GM12878 (cell line): ENCODE data around the gene CALML4. TPM values are rescaled to one million over a fixed set of nuclear protein-coding genes. Genes with fewer than 3 reads are reported as not detected.
"Not testable (repeated sequence)": the region's sequence is repeated elsewhere in the genome, so short reads cannot be mapped to it uniquely, and the experiment has no call there.

ENCODE experiments used
- ATAC-seq: fragments of 200-7000 bp; cut with Tn5 transposase; 3 replicates; pipeline ENCODE4 v1.9.1; 2020; ENCODE audit warnings: mild to moderate bottlenecking, moderate library complexity
- BruUV-seq: library from RNA; stranded (reverse); fragments of 400-500 nt; replicated peaks from 2 replicates; lab custom pipeline; 2021; lab: Mats Ljungman, UMichigan
- CTCF ChIA-PET: fragments of 300-600 bp; sonication (Branson Sonifier 250); formaldehyde crosslinking; extraction: SDS; loops from one replicate; lab custom pipeline; 2021; ENCODE audit warnings: inconsistent platforms; lab: Yijun Ruan, JAX
- POLR2A ChIA-PET: fragments of 350-600 bp; formaldehyde crosslinking; extraction: SDS; loops from one replicate; lab custom pipeline; 2021; ENCODE audit warnings: inconsistent platforms; lab: Charles Lee
- RAD21 ChIA-PET: fragments of 300-600 bp; sonication (Branson Sonifier 250); formaldehyde crosslinking; loops from one replicate; lab custom pipeline; 2023; ENCODE audit warnings: antibody characterized with exemption; ENCODE audit not compliant: unreplicated experiment; lab: Charles Lee
- SMC1A ChIA-PET: fragments of 300-600 bp; sonication (Branson Sonifier 250); formaldehyde crosslinking; loops from one replicate; lab custom pipeline; 2023; ENCODE audit not compliant: unreplicated experiment, uncharacterized antibody; lab: Charles Lee
- DNase-seq: peaks from one replicate; pipeline ENCODE4 v3.0.0-alpha.2; 2011; ENCODE audit warnings: low read depth, low spot score
- FAIRE-seq: peaks from 3 replicates; lab custom pipeline; 2011; peaks lifted over from hg19 to GRCh38; lab: Jason Lieb, UNC
- H2AFZ ChIP-seq: 2 replicates; pipeline ENCODE4 v1.6.0; 2011; ENCODE audit warnings: low read depth, low read length, control low read depth; ENCODE audit not compliant: control insufficient read depth
- H3K27ac ChIP-seq: 2 replicates; pipeline ENCODE4 v1.5.1; 2011; ENCODE audit warnings: control low read depth; ENCODE audit not compliant: control insufficient read depth, insufficient read depth
- H3K27me3 ChIP-seq, 2 experiments: replicated peaks in 1 of 2; 2 replicates each; pipeline versions ENCODE4 v1.6.0 to v1.6.1; 2011; ENCODE audit warnings: low read length in 1 of 2; ENCODE audit not compliant: control insufficient read depth in 2 of 2, insufficient read depth in 2 of 2
- H3K36me3 ChIP-seq, 2 experiments: 2 replicates each; pipeline ENCODE4 v1.5.1; 2011; ENCODE audit warnings: low read length in 1 of 2; ENCODE audit not compliant: control insufficient read depth in 2 of 2, insufficient read depth in 2 of 2
- H3K4me1 ChIP-seq: 2 replicates; pipeline ENCODE4 v1.6.1; 2011; ENCODE audit warnings: mild to moderate bottlenecking, low read length, moderate library complexity, mixed read lengths; ENCODE audit not compliant: control insufficient read depth, insufficient read depth
- H3K4me2 ChIP-seq: 2 replicates; pipeline ENCODE4 v1.6.0; 2011; ENCODE audit warnings: control low read depth; ENCODE audit not compliant: control insufficient read depth, insufficient read depth
- H3K4me3 ChIP-seq: fragments of 200-600 bp; sonication (generic); 2 replicates; pipeline ENCODE4 v1.5.1; 2016
- H3K79me2 ChIP-seq: 2 replicates; pipeline ENCODE4 v1.6.0; 2011; ENCODE audit warnings: low read length; ENCODE audit not compliant: control insufficient read depth, insufficient read depth
- H3K9ac ChIP-seq: 2 replicates; pipeline ENCODE4 v1.8.0; 2011; ENCODE audit warnings: low read length, control low read depth, mixed read lengths; ENCODE audit not compliant: control insufficient read depth, insufficient read depth
- H3K9me3 ChIP-seq: replicated peaks from 3 replicates; pipeline ENCODE4 v1.5.1; 2011; ENCODE audit warnings: mild to moderate bottlenecking, low read length; ENCODE audit not compliant: control insufficient read depth, insufficient read depth
- H4K20me1 ChIP-seq: 2 replicates; pipeline ENCODE4 v1.6.0; 2011; ENCODE audit not compliant: control insufficient read depth, insufficient read depth
- CHD4 ChIP-seq: fragments of 200-600 bp; sonication (generic); IDR thresholded peaks from 2 replicates; pipeline ENCODE4 v1.6.1; 2016; ENCODE audit warnings: mild to moderate bottlenecking
- FOXK2 ChIP-seq: fragments of 450-650 bp; IDR thresholded peaks from 2 replicates; pipeline ENCODE4 v1.6.1; 2017; ENCODE audit warnings: mild to moderate bottlenecking, moderate library complexity
- SRF ChIP-seq, 2 experiments: IDR thresholded peaks; 2 replicates each; pipeline ENCODE4 v1.6.1; 2011; ENCODE audit warnings: low read depth in 2 of 2, low read length in 2 of 2, mild to moderate bottlenecking in 1 of 2, moderate library complexity in 1 of 2
- ZBTB4 ChIP-seq: fragments of 450-650 bp; formaldehyde crosslinking; IDR thresholded peaks from 2 replicates; pipeline ENCODE4 v1.4.0; 2022; ENCODE audit warnings: mild to moderate bottlenecking, moderate library complexity
- WGBS: methylation state at CpG from one replicate; pipeline ENCODE4 v1.1.6; 2016; ENCODE audit warnings: low lambda C conversion rate; ENCODE audit not compliant: insufficient replicate concordance, insufficient coverage; ENCODE audit errors: missing lambda C conversion rate; 5-methylcytosine and 5-hydroxymethylcytosine counted together
- in situ Hi-C: fragments of 300-500 bp; cut with MboI; formaldehyde crosslinking; loops from 9 replicates; pipeline ENCODE4 v1.14.3; 2018; ENCODE audit warnings: mixed read lengths
- intact Hi-C: fragments of 100-400 bp; cut with micrococcal nuclease; formaldehyde crosslinking; loops from one replicate; pipeline ENCODE4 v1.14.2; 2022; ENCODE audit not compliant: unreplicated experiment
- polyA plus RNA-seq, 11 experiments: library from polyadenylated mRNA; depleted of rRNA in 4 of 11; unstranded in 6 of 11; stranded (reverse) in 5 of 11; fragments of >200 nt; fragmentation: Nextera tagmentation in 4 of 11; fragmentation: Illumina TruSeq in 1 of 11; extraction: Ambion mirVana in 4 of 11; extraction: Trizol in 1 of 11; gene quantifications; 1 replicate in 1 of 11; 2 replicates in 10 of 11; pipeline versions ENCODE4 v1.2.1 to v1.2.3, GENCODE V29; 2011 to 2016; ENCODE audit warnings: inconsistent platforms in 2 of 11, missing spikeins in 2 of 11, low read depth in 1 of 11
- total RNA-seq, 4 experiments: library from RNA; depleted of rRNA in 3 of 4; stranded (reverse); fragments of >200 nt in 3 of 4; fragmentation: Illumina TruSeq in 1 of 4; extraction: Trizol in 1 of 4; gene quantifications; 2 replicates each; pipeline versions ENCODE4 v1.2.1 to v1.2.3, GENCODE V29; 2013 to 2021
- TF ChIP-seq, protein P1 (sequence below): fragments of 450-650 bp; IDR thresholded peaks from 2 replicates; pipeline ENCODE4 v1.6.1; 2014; ENCODE audit warnings: mild to moderate bottlenecking

The CALML4 gene
- total and polyA plus RNA-seq, 10 of the 15 experiments (the other 5 are each of a cell fraction or from before 2014, with no cell fraction given) = 1.7 to 15.9 (median 5.1) TPM

GRCh38 chr15:68203486-68203885 lies 1.6 kb downstream of the CALML4 start (continued):
- TF ChIP-seq ZBTB4 (CRISPR knock-in tag) (no peak), CHD4 (no peak), FOXK2 (no peak), SRF (IDR thresholded peaks at IDR 0.05; ENCODE audit: low read depth in 2 of 2, low read length in 2 of 2) (no peak)
- TF ChIP-seq, protein P1, sequence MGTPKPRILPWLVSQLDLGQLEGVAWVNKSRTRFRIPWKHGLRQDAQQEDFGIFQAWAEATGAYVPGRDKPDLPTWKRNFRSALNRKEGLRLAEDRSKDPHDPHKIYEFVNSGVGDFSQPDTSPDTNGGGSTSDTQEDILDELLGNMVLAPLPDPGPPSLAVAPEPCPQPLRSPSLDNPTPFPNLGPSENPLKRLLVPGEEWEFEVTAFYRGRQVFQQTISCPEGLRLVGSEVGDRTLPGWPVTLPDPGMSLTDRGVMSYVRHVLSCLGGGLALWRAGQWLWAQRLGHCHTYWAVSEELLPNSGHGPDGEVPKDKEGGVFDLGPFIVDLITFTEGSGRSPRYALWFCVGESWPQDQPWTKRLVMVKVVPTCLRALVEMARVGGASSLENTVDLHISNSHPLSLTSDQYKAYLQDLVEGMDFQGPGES = no peak

- BruUV-seq, H3K36me3 ChIP-seq, H3K27me3 ChIP-seq, in situ Hi-C loops, H4K20me1 ChIP-seq, DNase-seq, H3K4me2 ChIP-seq, RAD21 ChIA-PET, H3K9me3 ChIP-seq, SMC1A ChIA-PET, FAIRE-seq, H3K4me3 ChIP-seq, H3K27ac ChIP-seq, H3K4me1 ChIP-seq, ATAC-seq, H3K9ac ChIP-seq, CTCF ChIA-PET, H3K79me2 ChIP-seq, H2AFZ ChIP-seq, intact Hi-C loops: not testable (repeated sequence)
- 97% methylated on average over 7 of the region's 7 CpGs for WGBS
- POLR2A ChIA-PET = interaction anchor here (0.7 kb wide), 1 partner anchor 1318 kb away, joined by 4 read pairs; no protein-coding TSS in a partner anchor
These were observed 2.1 kb downstream of the CALML4 start for GRCh38 chr15:68202994-68203393.
